ENCODE measurements around the gene MUL1. TPM values are rescaled to one million over a fixed set of nuclear protein-coding genes. Genes with fewer than 3 reads are reported as not detected.

Gene MUL1
- polyA plus RNA-seq, 1 of the 3 experiments (the other 2 are of a cell fraction) = 22.8 TPM

GRCh38 chr1:20492751-20493150, 15.2 kb downstream of the MUL1 start:
- no peaks in the 10 kb centered on the region for H3K9me3 ChIP-seq
- H3K4me2 ChIP-seq = no peak overlapping the region
- H3K36me3 ChIP-seq (replicated peaks in 1 of 2; ENCODE audit: control insufficient read depth in 1 of 2, insufficient read depth in 2 of 2, low read length in 1 of 2) = no peaks in the 10 kb centered on the region
- no peak overlapping the region for H3K9ac ChIP-seq
- H3K4me3 ChIP-seq (ENCODE audit: low read depth in 2 of 2, low read length in 1 of 2) = no peak overlapping the region
- H3K9me2 ChIP-seq = no peaks in the 10 kb centered on the region
- H3K4me1 ChIP-seq (ENCODE audit: control insufficient read depth in 1 of 2, insufficient read depth in 2 of 2, low read depth in 1 of 2, low read length in 1 of 2) = peaks cover 11 to 16% of the 10 kb centered on the region in 2 experiments; a peak in 3 of 4 replicates
- H2AFZ ChIP-seq (ENCODE audit: low read depth) = no peak overlapping the region
- WGBS (ENCODE audit: low lambda C conversion rate) = 60% methylated on average over 6 of the region's 7 CpGs
- POLR2A ChIA-PET = no interaction called here
- H3K27ac ChIP-seq (ENCODE audit: low read depth in 2 of 2, low read length in 1 of 2) = no peak overlapping the region
- peak; percentile 6 for DNase-seq
- H3K27me3 ChIP-seq (ENCODE audit: insufficient read depth) = 0 out of 2 replicates have a peak, but pooled peaks cover 3% of the 10 kb centered on the region
- TF ChIP-seq RCOR1 (IDR thresholded peaks at IDR 0.05; ENCODE audit: low read length) = no peak
- no peak for TF ChIP-seq MAX (IDR thresholded peaks at IDR 0.05; ENCODE audit: low read depth)
- TF ChIP-seq NFIC (IDR thresholded peaks at IDR 0.05; ENCODE audit: borderline replicate concordance) = no peak
- TF ChIP-seq IRF3 (IDR thresholded peaks at IDR 0.05; ENCODE audit: low read depth, low read length) = no peak
- no peak for TF ChIP-seq FOSL2 (IDR thresholded peaks at IDR 0.05; ENCODE audit: borderline replicate concordance, low read depth)
- no peak for TF ChIP-seq RAD21 (IDR thresholded peaks at IDR 0.05; ENCODE audit: low read length)
- no peak for TF ChIP-seq SMC3 (IDR thresholded peaks at IDR 0.05; ENCODE audit: low read depth, low read length)
- no peak for TF ChIP-seq SIN3A (IDR thresholded peaks at IDR 0.05; ENCODE audit: borderline replicate concordance, low read depth, low read length)
- TF ChIP-seq CHD2 (IDR thresholded peaks at IDR 0.05; ENCODE audit: low read length, partially characterized antibody) = no peak
- TF ChIP-seq FOXJ3 (CRISPR knock-in tag; IDR thresholded peaks at IDR 0.05) = no peak
- TF ChIP-seq EZH2phosphoT487 (IDR thresholded peaks at IDR 0.05; ENCODE audit: borderline replicate concordance, low read depth) = no peak
- no peaks in the 10 kb centered on the region for H4K20me1 ChIP-seq (ENCODE audit: insufficient read depth)
- CTCF ChIA-PET = interaction anchor here (0.7 to 14.4 kb wide), 22 partner anchors 9 to 574 kb away, joined by 3 to 286 read pairs (median 9); partner anchors contain the start of gene HP1BP3
- H3F3A ChIP-seq (replicated peaks; ENCODE audit: insufficient read depth) = peaks cover 8% of the 10 kb centered on the region
- no peaks in the 10 kb centered on the region for H3K79me2 ChIP-seq (ENCODE audit: insufficient read depth)

- Histone ChIP-seq H2AFZ (ENCODE audit: low read depth) (no peak overlapping the region), H3K9me2 (no peaks in the 10 kb centered on the region), H3K27me3 (ENCODE audit: insufficient read depth) (0 out of 2 replicates have a peak, but pooled peaks cover 3% of the 10 kb centered on the region), H3K36me3 (replicated peaks in 1 of 2; ENCODE audit: control insufficient read depth in 1 of 2, insufficient read depth in 2 of 2, low read length in 1 of 2) (no peaks in the 10 kb centered on the region), H3K4me3 (ENCODE audit: low read depth in 2 of 2, low read length in 1 of 2) (no peak overlapping the region), H3F3A (replicated peaks; ENCODE audit: insufficient read depth) (peaks cover 2% of the 10 kb centered on the region), H3K9me3 (no peaks in the 10 kb centered on the region), H3K79me2 (ENCODE audit: insufficient read depth) (no peaks in the 10 kb centered on the region), H3K4me1 (ENCODE audit: control insufficient read depth in 1 of 2, insufficient read depth in 2 of 2, low read depth in 1 of 2, low read length in 1 of 2) (peaks cover 16% of the 10 kb centered on the region in 2 experiments; a peak in 3 of 4 replicates), H3K9ac (no peak overlapping the region), H4K20me1 (ENCODE audit: insufficient read depth) (no peaks in the 10 kb centered on the region), H3K4me2 (no peak overlapping the region), H3K27ac (ENCODE audit: low read depth in 2 of 2, low read length in 1 of 2) (no peak overlapping the region)
- WGBS (ENCODE audit: low lambda C conversion rate) = 93% methylated on average over 3 of the region's 7 CpGs
- peak; percentile 12 for DNase-seq
- TF ChIP-seq MEF2A (IDR thresholded peaks at IDR 0.05; ENCODE audit: borderline replicate concordance, low read depth) = no peak
- TF ChIP-seq POLR2AphosphoS5 (IDR thresholded peaks at IDR 0.05; ENCODE audit: low read depth, low read length) = no peak
- TF ChIP-seq RCOR1 (IDR thresholded peaks at IDR 0.05; ENCODE audit: low read length) = no peak
- TF ChIP-seq EZH2phosphoT487 (IDR thresholded peaks at IDR 0.05; ENCODE audit: borderline replicate concordance, low read depth) = no peak
- no peak for TF ChIP-seq JUND (IDR thresholded peaks at IDR 0.05)
- TF ChIP-seq RFX5 (IDR thresholded peaks at IDR 0.05; ENCODE audit: low read length) = no peak
- POLR2A ChIA-PET = no interaction called here
- CTCF ChIA-PET = interaction anchor here (0.9 to 14.4 kb wide), 14 partner anchors 9 to 610 kb away, joined by 3 to 286 read pairs (median 14); partner anchors contain the start of gene OTUD3
Measured at GRCh38 chr1:20491866-20492265, 16.1 kb downstream of the MUL1 start.

Measured in SK-N-SH (cell line).